Measurements from ENCODE around the gene CXorf66. TPM values are rescaled to one million over a fixed set of nuclear protein-coding genes. Genes with fewer than 3 reads are reported as not detected.
A peak's percentile ranks its signal among the peaks of the same experiment; 100 is the strongest.
"Not testable (repeated sequence)": the region's sequence is repeated elsewhere in the genome, so short reads cannot be mapped to it uniquely, and the experiment has no call there.

CXorf66 gene
- total RNA-seq, 1 donor from 2014 or later = not detected

GRCh38 chrX:139966159-139966558 lies 838 bp upstream of the CXorf66 start:
- H3K4me1 Mint-ChIP-seq (ENCODE audit: low read depth); H3K27me3 Mint-ChIP-seq (ENCODE audit: low read depth); DNase-seq (ENCODE audit: low spot score); H3K4me3 Mint-ChIP-seq (ENCODE audit: unreplicated experiment); H3K27ac Mint-ChIP-seq (ENCODE audit: unreplicated experiment); H3K36me3 Mint-ChIP-seq (ENCODE audit: low read depth): not testable (repeated sequence)
- peaks cover 17% of the 10 kb centered on the region for H3K9me3 Mint-ChIP-seq (ENCODE audit: low read depth)
- TF ChIP-seq CTCF (IDR thresholded peaks at IDR 0.05) = peak; percentile 60

- H3K4me3 Mint-ChIP-seq (ENCODE audit: unreplicated experiment); H3K27ac Mint-ChIP-seq (ENCODE audit: unreplicated experiment); H3K36me3 Mint-ChIP-seq (ENCODE audit: low read depth); H3K27me3 Mint-ChIP-seq (ENCODE audit: low read depth); DNase-seq (ENCODE audit: low spot score); H3K4me1 Mint-ChIP-seq (ENCODE audit: low read depth): not testable (repeated sequence)
- peaks cover 37% of the 10 kb centered on the region for H3K9me3 Mint-ChIP-seq (ENCODE audit: low read depth)
Measured at GRCh38 chrX:139961091-139961490, 4.2 kb downstream of the CXorf66 start.

- Mint-ChIP-seq H3K4me3 (ENCODE audit: unreplicated experiment) (no peak overlapping the region), H3K27ac (ENCODE audit: unreplicated experiment) (no peak overlapping the region), H3K27me3 (ENCODE audit: low read depth) (no peaks in the 10 kb centered on the region), H3K9me3 (ENCODE audit: low read depth) (peaks cover 4% of the 10 kb centered on the region), H3K4me1 (ENCODE audit: low read depth) (no peaks in the 10 kb centered on the region), H3K36me3 (ENCODE audit: low read depth) (no peaks in the 10 kb centered on the region)
- no peak for DNase-seq (ENCODE audit: low spot score)
- no peak for TF ChIP-seq CTCF (IDR thresholded peaks at IDR 0.05)
Measured at GRCh38 chrX:139949703-139950102, 15.6 kb downstream of the CXorf66 start.

- Mint-ChIP-seq H3K27ac (ENCODE audit: unreplicated experiment) (no peak overlapping the region), H3K27me3 (ENCODE audit: low read depth) (no peaks in the 10 kb centered on the region), H3K9me3 (ENCODE audit: low read depth) (peaks cover 6% of the 10 kb centered on the region), H3K4me1 (ENCODE audit: low read depth) (peaks cover 13% of the 10 kb centered on the region), H3K36me3 (ENCODE audit: low read depth) (no peaks in the 10 kb centered on the region), H3K4me3 (ENCODE audit: unreplicated experiment) (no peak overlapping the region)
- DNase-seq (ENCODE audit: low spot score) = no peak
- no peak for TF ChIP-seq CTCF (IDR thresholded peaks at IDR 0.05)
Measured at GRCh38 chrX:139945075-139945474, 20.2 kb downstream of the CXorf66 start.

GRCh38 chrX:139936259-139936658 lies 29.1 kb downstream of the CXorf66 start:
- Mint-ChIP-seq H3K4me1 (ENCODE audit: low read depth) (peaks cover 5% of the 10 kb centered on the region), H3K27ac (ENCODE audit: unreplicated experiment) (no peak overlapping the region), H3K27me3 (ENCODE audit: low read depth) (no peaks in the 10 kb centered on the region), H3K36me3 (ENCODE audit: low read depth) (no peaks in the 10 kb centered on the region), H3K4me3 (ENCODE audit: unreplicated experiment) (no peak overlapping the region), H3K9me3 (ENCODE audit: low read depth) (no peaks in the 10 kb centered on the region)
- TF ChIP-seq CTCF (IDR thresholded peaks at IDR 0.05) = no peak
- no peak for DNase-seq (ENCODE audit: low spot score)

- H3K27ac Mint-ChIP-seq (ENCODE audit: unreplicated experiment) = peak overlapping the region; percentile 92
- H3K9me3 Mint-ChIP-seq (ENCODE audit: low read depth) = no peaks in the 10 kb centered on the region
- no peak for DNase-seq (ENCODE audit: low spot score)
- H3K4me1 Mint-ChIP-seq (ENCODE audit: low read depth) = peaks cover 26% of the 10 kb centered on the region
- H3K27me3 Mint-ChIP-seq (ENCODE audit: low read depth) = no peaks in the 10 kb centered on the region
- peak overlapping the region; percentile 75 for H3K4me3 Mint-ChIP-seq (ENCODE audit: unreplicated experiment)
- no peaks in the 10 kb centered on the region for H3K36me3 Mint-ChIP-seq (ENCODE audit: low read depth)
- no peak for TF ChIP-seq CTCF (IDR thresholded peaks at IDR 0.05)
Measured at GRCh38 chrX:139933904-139934303, 31.4 kb downstream of the CXorf66 start.

All from chondrocyte (in vitro differentiated cells).